Measurements from ENCODE around the gene MACROD2.

GRCh38 chr20:14958626-14959025, 963.3 kb downstream of the MACROD2 start:
- TF ChIP-seq CTCF (IDR thresholded peaks at IDR 0.05; ENCODE audit: low read depth, low read length, missing input control) (no peak), SP1 (IDR thresholded peaks at IDR 0.05) (no peak), EGR1 (IDR thresholded peaks at IDR 0.05; ENCODE audit: low read depth in 2 of 2) (no peak), ZBTB33 (IDR thresholded peaks at IDR 0.05) (no peak), MAX (IDR thresholded peaks at IDR 0.05) (no peak), TAF1 (conservative IDR thresholded peaks at IDR 0.05) (no peak), RAD21 (IDR thresholded peaks at IDR 0.05) (no peak), ATF3 (IDR thresholded peaks at IDR 0.05) (no peak), REST (IDR thresholded peaks at IDR 0.05) (no peak), RXRA (IDR thresholded peaks at IDR 0.05) (no peak), YY1 (IDR thresholded peaks at IDR 0.05) (no peak), HNF4A (conservative IDR thresholded peaks at IDR 0.05) (no peak), GABPA (IDR thresholded peaks at IDR 0.05 in 1 of 2, conservative IDR thresholded peaks at IDR 0.05 in 1 of 2) (no peak)

Data from liver (tissue), 3 donors.